Neural cell (in vitro differentiated cells): ENCODE data around the gene BRINP1. TPM values are rescaled to one million over a fixed set of nuclear protein-coding genes. Genes with fewer than 3 reads are reported as not detected.

ENCODE experiments used
- H2AFZ ChIP-seq: fragments of 200-600, 300-800 bp; sonication (generic), shearing (Covaris generic); 2 replicates; pipeline ENCODE4 v1.6.0; 2014; ENCODE audit warnings: low read depth, mild to moderate bottlenecking, antibody characterized with exemption, low read length, moderate library complexity
- H3F3A ChIP-seq: fragments of 200-600 bp; shearing (Covaris generic); 2 replicates; pipeline ENCODE4 v1.6.1; 2016; ENCODE audit warnings: mild to moderate bottlenecking, moderate library complexity, mixed read lengths, antibody characterized with exemption, low read length; ENCODE audit not compliant: insufficient read depth, poor library complexity, severe bottlenecking
- H3K27ac ChIP-seq: fragments of 200-600, 300-800 bp; sonication (generic), shearing (Covaris generic); 2 replicates; pipeline ENCODE4 v1.5.1; 2014; ENCODE audit warnings: mild to moderate bottlenecking, low read length, moderate library complexity
- H3K27me3 ChIP-seq: fragments of 300-800, 200-600 bp; sonication (generic), shearing (Covaris generic); 2 replicates; pipeline ENCODE4 v1.6.0; 2014; ENCODE audit warnings: mild to moderate bottlenecking, low read depth, low read length, moderate library complexity; ENCODE audit not compliant: insufficient read depth
- H3K36me3 ChIP-seq: fragments of 300-800, 200-600 bp; sonication (generic), shearing (Covaris generic); 2 replicates; pipeline ENCODE4 v1.5.1; 2014; ENCODE audit warnings: mild to moderate bottlenecking, antibody characterized with exemption, low read length, moderate library complexity; ENCODE audit not compliant: insufficient read depth
- H3K4me2 ChIP-seq: fragments of 300-800, 200-600 bp; sonication (generic), shearing (Covaris generic); 2 replicates; pipeline ENCODE4 v1.6.0; 2014; ENCODE audit warnings: mild to moderate bottlenecking, low read length
- H3K4me3 ChIP-seq: fragments of 300-800, 200-600 bp; sonication (generic), shearing (Covaris generic); 2 replicates; pipeline ENCODE4 v1.5.1; 2014; ENCODE audit warnings: mild to moderate bottlenecking, low read length, moderate library complexity
- H3K79me2 ChIP-seq: fragments of 200-600 bp; shearing (Covaris generic); replicated peaks from 2 replicates; pipeline ENCODE4 v1.6.0; 2014; ENCODE audit warnings: mild to moderate bottlenecking, low read length, moderate library complexity; ENCODE audit not compliant: insufficient read depth
- H3K9ac ChIP-seq: fragments of 300-800, 200-600 bp; sonication (generic), shearing (Covaris generic); 2 replicates; pipeline ENCODE4 v1.6.1; 2016; ENCODE audit warnings: mild to moderate bottlenecking, low read length, mixed read lengths
- H3K9me2 ChIP-seq: fragments of 200-600 bp; shearing (Covaris generic); 2 replicates; pipeline ENCODE4 v1.6.1; 2016; ENCODE audit warnings: mild to moderate bottlenecking, low read length, mixed read lengths; ENCODE audit not compliant: insufficient read depth
- H3K9me3 ChIP-seq: fragments of 200-600, 300-800 bp; sonication (generic), shearing (Covaris generic); 2 replicates; pipeline ENCODE4 v1.6.1; 2016; ENCODE audit warnings: mild to moderate bottlenecking, mixed run types, low read length, moderate library complexity, mixed read lengths
- H4K20me1 ChIP-seq: fragments of 200-600 bp; shearing (Covaris generic); 2 replicates; pipeline ENCODE4 v1.6.1; 2016; ENCODE audit warnings: mild to moderate bottlenecking, mixed run types; ENCODE audit not compliant: insufficient read depth
- CTCF ChIP-seq: fragments of 450-650 bp; IDR thresholded peaks from 2 replicates; pipeline ENCODE4 v1.5.1; 2014; ENCODE audit warnings: antibody characterized with exemption, mild to moderate bottlenecking, moderate library complexity; ENCODE audit not compliant: poor library complexity, severe bottlenecking
- EP300 ChIP-seq: fragments of 450-650 bp; conservative IDR thresholded peaks from 2 replicates; pipeline ENCODE4 v1.6.1; 2014; ENCODE audit warnings: antibody characterized with exemption, mild to moderate bottlenecking, moderate library complexity; ENCODE audit not compliant: poor library complexity, severe bottlenecking
- EZH2 ChIP-seq: fragments of 200-600, 300-800 bp; shearing (Covaris generic), sonication (generic); IDR thresholded peaks from 2 replicates; pipeline ENCODE4 v1.6.1; 2014; ENCODE audit warnings: antibody characterized with exemption, low read length, borderline replicate concordance, mild to moderate bottlenecking; ENCODE audit not compliant: insufficient read depth, poor library complexity, severe bottlenecking
- MXI1 ChIP-seq: fragments of 450-650 bp; conservative IDR thresholded peaks from 2 replicates; pipeline ENCODE4 v1.6.1; 2014; ENCODE audit warnings: antibody characterized with exemption, mild to moderate bottlenecking; ENCODE audit not compliant: poor library complexity, severe bottlenecking
- POLR2AphosphoS5 ChIP-seq: IDR thresholded peaks from 2 replicates; pipeline ENCODE4 v1.6.1; 2012
- RAD21 ChIP-seq: fragments of 450-650 bp; conservative IDR thresholded peaks from 2 replicates; pipeline ENCODE4 v1.6.1; 2014; ENCODE audit warnings: antibody characterized with exemption, mild to moderate bottlenecking, moderate library complexity
- REST ChIP-seq: IDR thresholded peaks from 2 replicates; pipeline ENCODE4 v1.6.1; 2012; ENCODE audit warnings: borderline replicate concordance
- SMC3 ChIP-seq: fragments of 450-650 bp; conservative IDR thresholded peaks from 2 replicates; pipeline ENCODE4 v1.6.1; 2014; ENCODE audit warnings: antibody characterized with exemption, mild to moderate bottlenecking, moderate library complexity; ENCODE audit not compliant: poor library complexity
- TAF1 ChIP-seq: IDR thresholded peaks from 2 replicates; pipeline ENCODE4 v1.6.1; 2012; ENCODE audit warnings: low read depth
- polyA plus RNA-seq: library from polyadenylated mRNA; depleted of rRNA; stranded (reverse); fragments of >200 nt; gene quantifications from 2 replicates; pipeline ENCODE4 v1.2.3, GENCODE V29; 2014

BRINP1 gene
- polyA plus RNA-seq, 1 donor from 2014 or later, result 15.6 TPM

DNA sequence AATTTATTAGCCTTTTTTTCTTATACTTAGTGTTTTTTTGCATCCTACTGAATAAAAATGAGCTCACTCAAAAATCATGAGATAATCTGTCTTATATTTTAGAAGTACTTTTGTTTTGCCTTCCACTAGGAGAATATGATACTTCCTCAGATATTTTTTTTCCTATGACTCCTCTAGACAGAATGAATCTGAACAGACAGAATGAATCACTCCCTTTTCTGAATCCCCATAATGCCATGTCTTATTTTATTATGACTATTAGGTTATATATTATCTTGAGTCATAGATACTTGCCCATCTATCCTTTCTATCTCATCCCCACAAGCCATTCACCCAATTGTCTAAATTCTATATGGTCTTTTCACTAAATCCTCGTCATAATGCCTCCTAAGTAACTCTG, 134.6 kb downstream of the BRINP1 start:
- H3K9me3 ChIP-seq, result no peaks in the 10 kb centered on the region
- no peaks in the 10 kb centered on the region for H4K20me1 ChIP-seq
- H2AFZ ChIP-seq, result no peak overlapping the region
- no peak overlapping the region for H3K27ac ChIP-seq
- no peaks in the 10 kb centered on the region for H3F3A ChIP-seq
- no peak overlapping the region for H3K9ac ChIP-seq
- H3K4me2 ChIP-seq, result no peak overlapping the region
- no peaks in the 10 kb centered on the region for H3K79me2 ChIP-seq
- H3K27me3 ChIP-seq, result no peaks in the 10 kb centered on the region
- no peak overlapping the region for H3K4me3 ChIP-seq
- TF ChIP-seq EP300 (no peak), SMC3 (no peak), CTCF (no peak), EZH2 (no peak), RAD21 (no peak), REST (no peak), MXI1 (no peak), POLR2AphosphoS5 (no peak), TAF1 (no peak)
- H3K9me2 ChIP-seq, result no peaks in the 10 kb centered on the region
- H3K36me3 ChIP-seq, result no peaks in the 10 kb centered on the region

GRCh38 chr9:119227422-119227821, 141.8 kb downstream of the BRINP1 start:
- Histone ChIP-seq H3K9me2 (no peaks in the 10 kb centered on the region), H3K4me3 (no peak overlapping the region), H3K79me2 (no peaks in the 10 kb centered on the region), H3K9ac (no peak overlapping the region), H3K27me3 (no peaks in the 10 kb centered on the region), H4K20me1 (no peaks in the 10 kb centered on the region), H3K36me3 (no peaks in the 10 kb centered on the region), H2AFZ (no peak overlapping the region), H3K27ac (no peak overlapping the region), H3K9me3 (no peaks in the 10 kb centered on the region), H3F3A (no peaks in the 10 kb centered on the region), H3K4me2 (no peak overlapping the region)
- TF ChIP-seq SMC3 (no peak), TAF1 (no peak), EZH2 (no peak), EP300 (no peak), MXI1 (no peak), REST (no peak), RAD21 (no peak), POLR2AphosphoS5 (no peak), CTCF (no peak)
